GM18868 (cell line): ENCODE measurements around the gene GAK.
"Not testable (repeated sequence)": the region's sequence is repeated elsewhere in the genome, so short reads cannot be mapped to it uniquely, and the experiment has no call there.

ENCODE experiments used
- ATAC-seq: cut with Tn5 transposase; IDR thresholded peaks from one replicate; pipeline ENCODE4 v1.9.1; 2021; ENCODE audit warnings: mild to moderate bottlenecking, moderate library complexity; ENCODE audit not compliant: unreplicated experiment

GAK gene

DNA sequence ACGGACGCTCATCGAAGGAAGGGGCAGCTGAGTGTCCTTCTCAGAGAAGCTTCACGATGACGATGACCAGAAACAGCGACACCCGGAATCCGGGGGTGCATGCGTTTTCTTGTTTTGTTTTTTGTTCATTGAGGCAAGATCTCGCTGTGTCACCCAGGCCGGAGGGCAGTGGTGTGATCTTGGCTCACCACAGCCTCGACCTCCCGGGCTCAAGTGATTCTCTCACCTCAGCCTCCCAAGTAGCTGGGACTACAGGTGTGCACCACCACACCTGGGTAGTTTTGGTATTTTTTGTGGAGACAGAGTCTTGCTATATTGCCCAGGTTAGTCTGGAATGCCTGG, 21.4 kb upstream of the GAK start:
- ATAC-seq, result no peak

DNA sequence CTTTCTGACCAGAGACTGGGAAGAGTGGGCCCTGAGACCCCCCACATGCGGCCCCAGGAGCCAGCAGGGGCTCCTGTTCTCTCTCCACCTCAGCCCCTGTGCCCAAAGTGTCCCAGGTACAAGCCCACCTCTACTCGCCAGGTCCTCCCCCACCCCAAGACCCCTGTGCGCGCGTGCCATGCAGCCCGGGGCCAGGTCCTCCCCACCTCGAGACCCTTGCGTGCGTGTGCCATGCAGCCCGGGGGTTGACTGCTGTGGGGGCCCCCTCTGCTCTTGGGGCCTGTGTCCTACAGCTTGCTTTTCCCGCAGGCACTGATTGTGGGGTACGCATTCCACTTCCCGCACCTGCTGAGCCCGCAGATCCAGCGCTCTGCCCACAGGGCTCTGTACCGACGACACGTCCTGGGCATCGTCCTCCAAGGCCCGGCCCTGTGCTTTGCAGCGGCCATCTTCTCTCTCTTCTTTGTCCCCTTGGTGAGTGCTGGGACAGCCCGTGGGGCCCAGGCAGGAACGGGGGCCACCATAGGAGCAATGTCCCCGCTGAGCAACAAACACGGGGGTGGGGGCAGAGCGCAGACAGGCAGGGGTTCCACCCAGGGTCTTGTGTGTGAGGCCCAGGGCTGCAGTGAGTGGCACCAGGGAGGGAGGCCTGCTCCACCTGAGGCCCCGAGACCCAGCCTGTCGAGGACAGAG, 20.9 kb upstream of the GAK start:
- ATAC-seq, result no peak

DNA sequence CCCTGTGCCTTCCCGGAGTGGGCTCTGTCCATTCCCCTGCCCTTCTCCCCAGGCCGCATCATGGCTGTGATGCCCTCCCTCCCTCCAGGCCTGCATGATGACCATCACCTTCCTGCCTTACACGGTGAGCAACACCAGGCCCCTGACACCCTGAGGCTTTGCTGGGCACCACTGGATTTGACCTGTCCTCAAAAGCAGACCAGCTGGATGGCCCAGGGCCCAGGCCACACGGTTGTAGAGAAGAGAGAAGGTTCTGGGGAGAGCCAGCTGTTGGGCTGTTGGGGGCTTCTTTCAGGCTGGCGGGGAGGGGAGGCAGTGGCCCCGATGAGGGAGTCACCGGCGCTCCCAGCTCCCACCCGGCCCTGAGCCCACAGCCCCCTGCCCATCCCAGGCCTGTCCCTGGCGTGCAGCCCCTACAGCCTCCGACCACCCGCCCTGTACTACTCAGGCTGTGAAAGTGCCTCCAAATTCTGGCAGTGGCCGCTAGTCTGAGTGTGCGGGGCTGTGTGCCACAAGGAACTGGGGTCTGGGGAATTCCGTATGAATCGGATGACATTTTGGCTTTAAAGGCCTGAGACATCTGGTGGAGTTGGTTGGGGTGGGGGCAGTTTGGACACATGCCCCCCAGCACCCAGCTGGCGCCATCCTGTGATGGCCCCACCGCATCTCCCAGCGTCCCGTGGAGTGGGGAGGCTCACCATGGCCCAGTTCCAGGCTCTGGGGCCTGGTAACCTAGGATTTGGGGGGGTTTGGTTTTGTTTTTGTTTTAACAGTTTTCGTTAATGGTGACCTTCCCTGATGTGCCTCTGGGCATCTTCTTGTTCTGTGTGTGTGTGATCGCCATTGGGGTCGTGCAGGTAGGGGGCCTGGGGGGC, 19.7 kb upstream of the GAK start:
- no peak for ATAC-seq

DNA sequence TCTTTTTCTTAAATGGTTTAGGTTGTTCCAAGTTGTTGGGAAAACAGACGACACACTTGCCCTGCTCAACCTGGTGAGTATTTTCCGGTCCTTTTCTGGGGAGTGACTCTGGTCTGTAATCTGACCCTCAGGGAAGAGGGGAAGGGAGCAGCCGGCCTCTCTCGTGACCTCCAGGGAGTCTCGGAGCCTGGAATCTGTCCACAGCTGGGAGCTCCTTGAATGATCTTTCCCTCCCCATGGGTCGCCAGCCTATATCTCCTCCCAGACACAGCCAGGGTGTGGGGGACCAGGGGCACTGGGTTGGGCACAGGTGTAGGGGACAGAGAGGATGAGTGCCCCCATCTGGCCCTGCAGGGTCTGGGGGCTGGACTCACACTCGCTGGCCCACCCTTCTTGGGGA, 19.1 kb upstream of the GAK start:
- ATAC-seq, result no peak

DNA sequence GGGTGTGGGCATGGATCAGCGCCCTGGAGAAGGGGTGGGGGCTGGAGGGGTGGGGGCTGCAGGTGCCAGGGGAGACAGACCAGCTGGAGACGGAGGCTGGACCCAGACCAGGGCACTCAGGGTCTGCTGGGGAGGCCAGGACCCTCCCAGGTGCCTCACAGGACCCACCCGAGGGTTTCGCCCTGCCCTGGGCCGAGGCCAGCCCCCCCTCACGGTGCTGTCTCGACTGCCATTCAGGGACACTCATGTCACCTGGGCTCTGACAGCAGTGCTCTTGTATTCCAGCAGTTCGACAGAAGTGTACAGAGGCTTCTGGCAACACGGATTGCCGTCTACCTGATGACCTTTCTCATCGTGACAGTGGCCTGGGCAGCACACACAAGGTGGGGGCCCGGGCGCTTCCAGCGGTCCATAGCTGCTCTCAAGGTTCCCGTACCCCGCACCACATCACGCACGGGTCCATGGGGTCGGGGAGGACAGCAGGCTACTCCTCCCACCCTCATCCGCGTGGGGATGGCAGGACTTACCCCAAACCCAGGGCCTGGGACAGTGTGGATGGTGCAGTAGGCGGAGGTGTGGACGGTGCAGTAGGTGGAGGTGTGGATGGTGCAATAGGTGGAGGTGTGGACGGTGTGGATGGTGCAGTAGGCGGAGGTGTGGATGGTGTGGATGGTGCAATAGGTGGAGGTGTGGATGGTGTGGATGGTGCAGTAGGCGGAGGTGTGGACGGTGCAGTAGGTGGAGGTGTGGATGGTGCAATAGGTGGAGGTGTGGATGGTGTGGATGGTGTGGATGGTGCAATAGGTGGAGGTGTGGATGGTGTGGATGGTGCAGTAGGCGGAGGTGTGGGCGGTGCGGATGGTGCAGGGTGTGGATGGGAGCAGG, 18.3 kb upstream of the GAK start:
- ATAC-seq, result no peak

DNA sequence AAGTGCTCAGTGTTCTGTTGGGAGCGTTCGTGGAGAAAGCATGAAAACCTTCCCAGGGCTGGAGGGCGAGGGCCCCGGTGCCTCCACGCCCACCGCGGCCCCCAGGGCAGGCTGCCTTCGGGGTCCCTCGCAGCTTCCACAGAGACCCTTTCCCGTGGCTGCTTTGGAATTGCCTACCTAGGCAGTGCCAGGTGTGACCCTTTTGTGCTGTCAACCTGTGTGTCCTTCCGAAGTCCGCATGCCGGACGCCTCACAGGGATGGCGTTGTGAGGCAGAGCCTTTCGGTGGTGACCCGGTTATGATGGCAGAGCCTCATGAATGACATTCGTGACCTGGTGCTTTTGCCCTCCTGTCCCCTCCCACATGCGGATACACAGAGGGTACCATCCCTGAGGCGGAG, 17.5 kb upstream of the GAK start:
- ATAC-seq, result no peak

DNA sequence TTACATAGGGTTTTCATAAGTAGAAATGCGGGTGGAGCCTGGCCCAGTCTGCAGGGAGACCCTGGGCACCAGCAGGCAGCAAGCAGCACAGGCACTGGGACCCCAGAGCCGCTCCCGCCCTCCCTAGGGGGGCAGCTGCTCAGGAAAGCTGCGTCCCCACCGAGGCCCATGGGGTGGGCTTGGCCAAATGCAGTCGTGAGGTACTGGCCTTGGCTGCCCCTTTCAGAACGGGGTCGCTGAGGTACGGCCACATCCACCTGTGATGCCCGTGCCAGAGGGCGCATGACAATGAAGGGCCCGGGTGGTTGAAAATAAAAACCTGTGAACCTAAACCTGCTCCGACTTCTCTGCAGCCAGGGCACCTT, 16.8 kb upstream of the GAK start:
- no peak for ATAC-seq

DNA sequence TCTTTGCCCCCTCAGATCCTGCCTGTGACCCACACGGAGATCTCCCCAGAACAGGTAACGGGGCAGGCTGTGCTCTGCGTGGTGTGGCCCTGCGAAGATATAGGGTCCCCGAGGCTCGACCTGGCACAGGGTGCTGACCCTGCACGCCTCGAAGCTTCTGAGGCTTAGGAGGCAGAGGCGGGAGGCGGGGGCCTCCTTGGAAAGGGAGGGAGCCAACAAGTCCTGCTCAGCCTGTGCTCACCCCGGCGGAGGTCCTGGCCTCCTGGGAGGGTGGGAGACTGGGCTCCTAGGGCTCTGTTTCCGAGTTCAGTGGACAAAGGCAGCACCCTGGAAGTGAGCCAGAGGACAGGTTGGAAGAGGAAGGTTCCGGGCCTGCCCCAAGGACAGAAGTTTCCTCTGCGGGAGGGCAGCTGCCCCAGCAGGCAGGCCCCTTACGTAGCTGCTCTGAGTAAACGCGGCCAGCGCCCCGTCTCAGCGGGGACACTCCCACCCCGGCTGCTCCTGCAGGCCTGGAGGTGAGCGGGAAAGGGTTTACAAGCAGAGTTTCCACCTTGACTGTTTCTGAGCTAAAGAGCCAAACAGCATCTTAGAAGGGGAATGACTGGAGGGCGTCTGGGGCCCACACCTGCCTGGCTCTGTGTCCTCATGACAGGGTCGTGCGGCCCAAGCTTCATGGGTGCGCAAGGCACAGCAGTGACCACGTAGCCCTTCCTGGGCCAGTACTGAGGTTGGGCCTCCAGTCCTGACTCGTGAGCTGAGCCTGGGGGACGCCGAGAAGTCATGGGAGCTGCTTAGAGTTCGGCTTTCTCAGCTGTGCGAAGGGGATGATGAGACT, 16.2 kb upstream of the GAK start:
- ATAC-seq, result no peak

DNA sequence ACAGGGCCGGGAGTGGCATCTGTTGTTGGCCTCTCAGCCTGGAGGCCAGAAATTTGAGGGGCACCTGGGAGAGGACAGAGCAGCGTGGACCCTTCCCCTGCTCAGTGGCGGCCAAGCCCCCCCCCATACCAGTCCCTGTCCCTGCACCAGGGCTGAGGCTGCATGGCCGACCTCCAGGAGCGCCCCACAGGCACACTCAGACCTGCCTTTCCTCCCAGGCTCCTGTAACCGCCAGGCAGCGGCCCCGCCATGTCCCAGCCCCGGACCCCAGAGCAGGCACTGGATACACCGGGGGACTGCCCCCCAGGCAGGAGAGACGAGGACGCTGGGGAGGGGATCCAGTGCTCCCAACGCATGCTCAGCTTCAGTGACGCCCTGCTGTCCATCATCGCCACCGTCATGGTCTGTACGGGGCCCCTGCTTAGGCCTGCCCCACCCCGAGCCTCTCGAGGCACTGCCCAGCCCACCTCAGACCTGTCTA, 15.4 kb upstream of the GAK start:
- no peak for ATAC-seq

DNA sequence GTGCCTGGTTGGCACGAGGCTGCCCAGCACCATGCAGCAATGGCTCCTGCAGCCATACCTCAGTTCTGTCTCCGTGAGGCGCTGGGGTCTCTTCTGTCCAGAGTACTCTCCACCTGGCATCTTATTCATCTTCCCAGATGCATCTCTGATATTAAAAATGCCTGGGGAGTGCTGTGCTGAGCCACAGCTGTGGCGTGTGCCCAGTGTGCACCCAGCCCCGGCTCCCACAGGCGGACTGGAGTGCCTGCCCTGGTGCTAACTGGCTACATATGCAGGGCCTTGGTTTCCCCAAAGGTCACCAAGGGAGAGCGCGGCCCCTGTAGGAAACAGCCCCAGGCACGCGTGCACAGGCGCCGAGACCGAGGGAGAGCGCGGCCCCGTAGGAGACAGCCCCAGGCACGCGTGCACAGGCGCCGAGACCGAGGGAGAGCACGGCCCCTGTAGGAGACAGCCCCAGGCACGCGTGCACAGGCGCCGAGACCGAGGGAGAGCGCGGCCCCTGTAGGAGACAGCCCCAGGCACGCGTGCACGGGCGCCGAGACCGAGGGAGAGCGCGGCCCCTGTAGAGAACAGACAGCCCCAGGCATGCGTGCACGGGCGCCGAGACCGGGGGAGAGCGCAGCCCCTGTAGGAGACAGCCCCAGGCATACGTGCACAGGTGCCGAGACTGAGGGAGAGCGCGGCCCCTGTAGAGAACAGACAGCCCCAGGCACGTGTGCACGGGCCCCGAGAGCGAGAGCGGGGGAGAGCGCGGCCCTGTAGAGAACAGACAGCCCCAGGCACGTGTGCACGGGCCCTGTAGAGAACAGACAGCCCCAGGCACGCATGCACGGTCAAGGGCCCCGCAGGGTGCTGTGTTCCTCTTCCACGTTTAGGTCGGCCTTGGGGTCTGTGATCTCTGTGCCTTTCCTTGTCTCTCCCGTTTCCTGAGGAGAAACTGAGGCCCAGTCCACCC, 14.7 kb upstream of the GAK start:
- ATAC-seq, result no peak

DNA sequence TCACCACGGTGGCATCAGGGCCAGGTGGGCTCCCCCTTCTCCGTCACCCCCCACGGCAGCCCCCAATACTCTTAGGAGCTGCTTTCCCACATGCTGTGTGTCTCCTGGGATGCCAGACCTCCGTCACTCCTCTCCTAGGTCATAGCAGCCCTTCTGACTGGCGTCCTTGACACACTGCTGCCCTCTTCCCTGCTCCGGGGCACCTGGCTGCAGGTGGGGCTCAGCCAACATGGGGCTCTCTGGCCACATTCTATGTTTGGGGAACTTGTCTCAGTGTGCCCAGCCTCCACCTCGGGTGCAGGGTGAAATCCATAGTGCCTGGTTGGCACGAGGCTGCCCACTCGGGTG, 14.0 kb upstream of the GAK start:
- no peak for ATAC-seq

DNA sequence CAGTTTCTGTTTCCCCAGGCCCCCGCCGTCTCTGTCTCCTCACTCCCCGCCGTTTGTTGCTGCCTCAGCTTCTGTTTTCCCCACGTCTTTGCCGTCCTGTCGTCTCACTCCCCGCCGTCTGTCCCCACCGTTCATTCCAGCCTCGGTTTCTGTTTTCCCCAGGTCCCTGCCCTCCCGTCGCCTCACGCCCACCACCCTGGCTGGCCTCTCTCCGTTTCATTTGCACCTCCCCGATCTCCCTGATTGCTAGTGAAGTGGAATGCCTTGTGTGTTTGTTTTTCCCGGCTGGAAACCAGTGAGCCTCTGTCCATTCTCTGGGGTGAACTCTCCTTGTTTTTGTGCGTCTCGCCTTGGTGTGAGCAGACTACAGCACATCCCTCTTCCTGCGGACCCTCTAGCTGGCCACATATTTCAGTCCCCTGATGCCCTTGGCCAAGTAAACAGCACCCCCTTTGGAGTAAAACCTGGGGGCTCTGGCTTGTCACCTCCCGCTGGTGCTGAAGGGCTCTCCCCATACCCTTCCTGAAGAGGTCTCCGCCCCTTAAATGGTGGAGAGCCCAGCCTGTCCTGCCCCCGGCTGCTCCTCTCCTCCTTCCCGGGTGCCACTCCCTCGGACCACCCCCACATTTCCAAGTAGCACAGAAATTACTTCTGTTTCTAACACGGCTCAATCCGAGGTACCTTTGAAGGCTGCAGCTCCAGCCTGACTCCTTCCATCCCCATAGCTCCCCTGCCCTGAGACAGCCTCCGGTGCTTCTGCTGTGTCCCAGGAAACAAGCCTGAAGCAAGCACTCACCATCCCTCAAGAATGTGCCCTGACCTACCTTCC, 13.4 kb upstream of the GAK start:
- ATAC-seq, result no peak

DNA sequence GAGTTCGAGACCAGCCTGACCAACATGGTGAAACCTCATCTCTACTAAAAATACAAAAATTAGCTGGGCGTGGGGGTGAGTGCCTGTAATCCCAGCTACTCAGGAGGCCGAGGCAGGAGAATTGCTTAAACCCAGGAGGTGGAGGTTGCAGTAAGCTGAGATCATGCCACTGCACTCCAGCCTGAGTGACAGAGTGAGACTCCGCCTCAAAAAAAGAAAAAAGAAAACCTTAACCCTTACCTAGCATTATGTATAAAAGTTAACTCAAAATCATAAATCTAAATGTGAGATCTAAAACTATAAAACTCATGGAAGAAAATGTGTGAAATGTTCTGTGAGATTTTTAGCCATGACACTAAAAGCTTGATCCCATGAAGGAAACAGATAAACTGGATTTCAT, 7.4 kb upstream of the GAK start:
- not testable (repeated sequence) for ATAC-seq

DNA sequence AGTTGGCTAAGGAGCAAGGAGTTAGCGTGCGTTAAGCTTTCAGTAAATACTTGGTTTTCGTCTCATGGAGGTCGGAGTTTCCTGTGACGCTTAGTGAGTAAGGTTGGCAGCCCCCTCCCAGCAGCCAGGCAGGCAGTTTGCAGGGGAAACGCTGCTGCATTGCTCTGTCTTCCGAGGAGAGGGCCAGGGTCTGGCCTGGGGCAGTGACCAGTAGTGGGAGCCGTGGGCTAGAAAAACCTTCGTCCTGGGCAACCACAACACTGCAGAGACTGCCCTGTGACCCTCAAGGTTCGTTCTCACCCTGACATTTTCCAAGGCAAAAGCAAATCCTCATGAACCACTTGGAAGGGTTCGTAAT, 576 bp upstream of the GAK start:
- no peak for ATAC-seq

DNA sequence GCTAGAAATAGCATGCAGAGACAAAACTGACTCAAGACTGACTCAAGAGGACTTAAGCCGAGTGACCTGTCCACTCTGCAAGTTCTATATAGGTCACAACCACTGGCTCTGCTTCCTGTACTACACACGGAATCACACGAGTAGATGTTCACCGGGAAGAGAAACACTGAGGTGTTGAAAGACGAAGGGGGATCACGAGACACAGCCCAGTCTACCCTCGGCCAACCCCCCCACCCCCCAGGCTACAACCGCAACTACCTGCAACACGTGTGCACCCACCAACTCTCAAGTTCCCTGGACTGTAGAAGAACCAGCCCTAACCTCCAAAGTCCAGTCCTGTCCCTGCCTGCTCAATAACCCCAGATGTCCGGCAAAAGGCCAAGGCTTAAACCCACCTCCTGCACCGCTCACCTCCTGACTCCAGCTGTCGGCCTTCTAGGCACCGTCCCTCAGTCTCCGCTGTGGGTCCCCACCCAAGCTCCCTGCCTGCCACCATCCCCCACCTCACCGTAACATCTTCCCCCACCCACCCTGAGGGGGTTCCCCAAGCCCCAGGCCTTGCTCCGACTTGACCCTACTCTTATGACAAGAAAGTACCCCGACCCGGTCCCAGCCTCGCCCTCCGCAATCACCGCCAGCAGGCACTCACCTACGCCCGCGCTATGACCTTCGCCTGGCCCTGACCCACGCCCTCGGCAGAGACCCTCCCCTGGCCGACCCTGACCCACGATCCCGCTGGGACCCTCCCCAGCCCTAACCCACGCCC, 739 bp downstream of the GAK start:
- ATAC-seq, result no peak

DNA sequence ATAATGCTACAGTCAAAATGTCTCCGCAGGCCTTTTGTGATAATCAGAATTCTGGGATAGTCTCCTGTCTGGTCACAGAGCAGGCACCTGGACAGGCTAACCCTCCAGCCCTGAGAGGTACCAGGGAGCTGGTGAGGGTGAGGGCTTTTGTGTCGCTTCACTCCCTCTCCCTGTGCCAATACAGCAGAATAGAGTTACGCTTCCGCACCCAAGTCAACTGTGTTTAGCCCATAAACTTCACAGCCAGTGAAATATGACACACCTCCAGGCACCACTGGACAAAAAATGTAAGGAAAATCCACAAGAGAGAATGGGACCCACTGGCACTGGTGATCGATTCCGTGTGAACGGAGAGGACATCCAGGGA, 1.3 kb downstream of the GAK start:
- no peak for ATAC-seq

DNA sequence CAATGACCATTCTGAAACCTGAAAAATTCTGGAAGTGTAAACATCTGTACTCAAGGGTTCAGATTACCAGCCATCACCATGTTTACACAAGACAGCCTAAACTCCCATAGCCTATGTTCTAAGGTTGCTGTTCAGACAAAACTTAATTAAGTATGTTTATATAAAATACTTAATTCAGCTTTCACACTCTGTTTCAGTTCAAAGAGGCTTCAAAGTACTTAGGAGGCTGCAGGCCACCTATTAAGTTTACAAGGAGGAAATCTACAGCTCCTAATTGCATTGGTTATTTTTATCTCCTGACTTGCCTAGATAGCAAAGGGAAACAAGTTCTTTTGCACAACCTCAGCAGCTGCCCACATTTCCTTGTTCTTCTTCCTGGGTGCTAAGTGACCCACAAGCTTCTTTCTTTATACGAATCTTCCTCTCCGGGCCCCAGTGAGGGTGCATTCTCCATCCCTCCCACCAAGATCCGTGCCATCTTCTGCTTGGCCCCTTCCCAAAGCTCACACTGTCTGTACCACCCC, 2.0 kb downstream of the GAK start:
- no peak for ATAC-seq
